ENCODE results near the gene DGKB. TPM values are rescaled to one million over a fixed set of nuclear protein-coding genes. Genes with fewer than 3 reads are reported as not detected.

The DGKB gene
- total RNA-seq, 1 experiment from 2014 or later = not detected

DNA sequence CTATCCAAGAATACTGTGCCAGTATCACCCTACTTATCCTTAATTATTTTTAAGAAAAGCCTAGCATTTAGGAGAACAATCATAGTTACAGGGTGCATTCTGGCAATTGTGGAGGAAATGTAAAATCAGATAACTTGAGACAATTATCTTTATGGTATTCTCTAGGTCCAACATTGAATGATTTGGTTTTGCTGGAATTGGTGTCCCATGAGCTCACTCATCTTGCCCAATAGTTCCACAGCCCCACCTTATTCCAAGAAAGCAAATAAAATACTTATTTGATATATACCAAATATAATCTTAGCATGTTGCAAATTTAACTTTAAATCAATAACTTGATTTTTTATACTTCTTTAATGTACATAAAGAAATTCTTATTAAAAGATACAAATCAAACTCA is 65.3 kb downstream of the DGKB start:
- H3K4me3 ChIP-seq (ENCODE audit: low read depth in 2 of 2, low read length in 2 of 2) = no peak overlapping the region
- H3K36me3 ChIP-seq (ENCODE audit: control insufficient read depth, insufficient read depth, low read length) = no peaks in the 10 kb centered on the region
- no peaks in the 10 kb centered on the region for H3K27me3 ChIP-seq (ENCODE audit: control insufficient read depth, insufficient read depth, low read length)
- in situ Hi-C loops (cut with HindIII; ENCODE audit: low pct_unique_long_range_greater_than_20kb, low sequenced_read_pairs) = no loop called here
- H3K4me1 ChIP-seq (ENCODE audit: control insufficient read depth, insufficient read depth, low read length) = no peaks in the 10 kb centered on the region; the same call in 1 of the 2 replicates
- BruUV-seq (replicated peaks) = no TSS peak
- CTCF ChIA-PET = no interaction called here
- TF ChIP-seq TCF7L2 (IDR thresholded peaks at IDR 0.05; ENCODE audit: low read depth, low read length) (no peak), POLR2AphosphoS5 (IDR thresholded peaks at IDR 0.05; ENCODE audit: low read depth, low read length) (no peak), SIN3A (IDR thresholded peaks at IDR 0.05; ENCODE audit: borderline replicate concordance, insufficient read depth, low read depth, low read length) (no peak)
- TF ChIP-seq, protein P1, sequence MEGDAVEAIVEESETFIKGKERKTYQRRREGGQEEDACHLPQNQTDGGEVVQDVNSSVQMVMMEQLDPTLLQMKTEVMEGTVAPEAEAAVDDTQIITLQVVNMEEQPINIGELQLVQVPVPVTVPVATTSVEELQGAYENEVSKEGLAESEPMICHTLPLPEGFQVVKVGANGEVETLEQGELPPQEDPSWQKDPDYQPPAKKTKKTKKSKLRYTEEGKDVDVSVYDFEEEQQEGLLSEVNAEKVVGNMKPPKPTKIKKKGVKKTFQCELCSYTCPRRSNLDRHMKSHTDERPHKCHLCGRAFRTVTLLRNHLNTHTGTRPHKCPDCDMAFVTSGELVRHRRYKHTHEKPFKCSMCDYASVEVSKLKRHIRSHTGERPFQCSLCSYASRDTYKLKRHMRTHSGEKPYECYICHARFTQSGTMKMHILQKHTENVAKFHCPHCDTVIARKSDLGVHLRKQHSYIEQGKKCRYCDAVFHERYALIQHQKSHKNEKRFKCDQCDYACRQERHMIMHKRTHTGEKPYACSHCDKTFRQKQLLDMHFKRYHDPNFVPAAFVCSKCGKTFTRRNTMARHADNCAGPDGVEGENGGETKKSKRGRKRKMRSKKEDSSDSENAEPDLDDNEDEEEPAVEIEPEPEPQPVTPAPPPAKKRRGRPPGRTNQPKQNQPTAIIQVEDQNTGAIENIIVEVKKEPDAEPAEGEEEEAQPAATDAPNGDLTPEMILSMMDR (IDR thresholded peaks at IDR 0.05) = no peak
- TF ChIP-seq, protein P2, sequence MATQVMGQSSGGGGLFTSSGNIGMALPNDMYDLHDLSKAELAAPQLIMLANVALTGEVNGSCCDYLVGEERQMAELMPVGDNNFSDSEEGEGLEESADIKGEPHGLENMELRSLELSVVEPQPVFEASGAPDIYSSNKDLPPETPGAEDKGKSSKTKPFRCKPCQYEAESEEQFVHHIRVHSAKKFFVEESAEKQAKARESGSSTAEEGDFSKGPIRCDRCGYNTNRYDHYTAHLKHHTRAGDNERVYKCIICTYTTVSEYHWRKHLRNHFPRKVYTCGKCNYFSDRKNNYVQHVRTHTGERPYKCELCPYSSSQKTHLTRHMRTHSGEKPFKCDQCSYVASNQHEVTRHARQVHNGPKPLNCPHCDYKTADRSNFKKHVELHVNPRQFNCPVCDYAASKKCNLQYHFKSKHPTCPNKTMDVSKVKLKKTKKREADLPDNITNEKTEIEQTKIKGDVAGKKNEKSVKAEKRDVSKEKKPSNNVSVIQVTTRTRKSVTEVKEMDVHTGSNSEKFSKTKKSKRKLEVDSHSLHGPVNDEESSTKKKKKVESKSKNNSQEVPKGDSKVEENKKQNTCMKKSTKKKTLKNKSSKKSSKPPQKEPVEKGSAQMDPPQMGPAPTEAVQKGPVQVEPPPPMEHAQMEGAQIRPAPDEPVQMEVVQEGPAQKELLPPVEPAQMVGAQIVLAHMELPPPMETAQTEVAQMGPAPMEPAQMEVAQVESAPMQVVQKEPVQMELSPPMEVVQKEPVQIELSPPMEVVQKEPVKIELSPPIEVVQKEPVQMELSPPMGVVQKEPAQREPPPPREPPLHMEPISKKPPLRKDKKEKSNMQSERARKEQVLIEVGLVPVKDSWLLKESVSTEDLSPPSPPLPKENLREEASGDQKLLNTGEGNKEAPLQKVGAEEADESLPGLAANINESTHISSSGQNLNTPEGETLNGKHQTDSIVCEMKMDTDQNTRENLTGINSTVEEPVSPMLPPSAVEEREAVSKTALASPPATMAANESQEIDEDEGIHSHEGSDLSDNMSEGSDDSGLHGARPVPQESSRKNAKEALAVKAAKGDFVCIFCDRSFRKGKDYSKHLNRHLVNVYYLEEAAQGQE (IDR thresholded peaks at IDR 0.05; ENCODE audit: insufficient read depth in 1 of 2, low read depth in 2 of 2, low read length in 1 of 2) = no peak
- ATAC-seq (no peak), DNase-seq (ENCODE audit: low read depth, low spot score) (no peak)
- intact Hi-C loops (cut with micrococcal nuclease; ENCODE audit: unreplicated experiment) = no loop called here
- H3K9me3 ChIP-seq (ENCODE audit: control insufficient read depth, insufficient read depth, low read depth, low read length) = no peaks in the 10 kb centered on the region; the same call in 1 of the 2 replicates
- no peak overlapping the region for H3K27ac ChIP-seq (ENCODE audit: low read length)
- POLR2A ChIA-PET = no interaction called here

DNA sequence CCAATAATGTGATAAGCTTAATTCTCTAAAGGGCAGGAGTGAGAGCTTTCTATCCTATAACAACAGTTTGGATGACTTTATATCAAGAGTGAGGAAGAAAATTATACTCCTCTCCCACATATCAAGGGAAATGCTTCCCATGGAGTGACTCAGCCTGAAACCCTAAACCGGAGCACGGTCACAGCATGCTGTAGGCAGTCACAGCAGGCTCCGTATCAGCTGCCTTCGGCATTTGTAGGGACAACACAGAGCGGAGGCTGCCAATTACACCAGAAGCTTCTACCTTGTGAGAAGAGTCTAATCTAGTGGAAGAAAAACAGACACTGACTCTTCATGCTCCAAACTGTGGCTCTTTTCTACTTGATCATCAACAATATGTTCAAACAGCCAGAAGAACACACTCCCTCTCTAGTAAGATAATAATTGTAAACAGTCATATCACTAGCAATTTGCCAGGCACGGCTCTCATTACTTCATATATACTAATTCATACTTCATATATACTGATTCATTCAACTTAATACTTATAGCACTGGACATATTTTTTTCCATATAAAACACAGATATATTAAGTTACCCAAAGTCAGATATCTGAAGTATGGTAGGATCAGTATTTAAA is 65.9 kb downstream of the DGKB start:
- Histone ChIP-seq H3K9me3 (ENCODE audit: control insufficient read depth, insufficient read depth, low read depth, low read length) (no peaks in the 10 kb centered on the region), H3K4me1 (ENCODE audit: control insufficient read depth, insufficient read depth, low read length) (no peaks in the 10 kb centered on the region; the same call in 1 of the 2 replicates), H3K27ac (ENCODE audit: low read length) (no peak overlapping the region), H3K36me3 (ENCODE audit: control insufficient read depth, insufficient read depth, low read length) (no peaks in the 10 kb centered on the region), H3K4me3 (ENCODE audit: low read depth in 2 of 2, low read length in 2 of 2) (no peak overlapping the region), H3K27me3 (ENCODE audit: control insufficient read depth, insufficient read depth, low read length) (no peaks in the 10 kb centered on the region)
- ATAC-seq = peak; percentile 90
- ChIA-PET POLR2A (no interaction called here), CTCF (no interaction called here)
- peak; percentile 7 for DNase-seq (ENCODE audit: low read depth, low spot score)
- TF ChIP-seq, protein P2 (IDR thresholded peaks at IDR 0.05; ENCODE audit: insufficient read depth in 1 of 2, low read depth in 2 of 2, low read length in 1 of 2) = no peak
- TF ChIP-seq, protein P1 (IDR thresholded peaks at IDR 0.05) = no peak
- TF ChIP-seq SIN3A (IDR thresholded peaks at IDR 0.05; ENCODE audit: borderline replicate concordance, insufficient read depth, low read depth, low read length) = no peak
- no peak for TF ChIP-seq TCF7L2 (IDR thresholded peaks at IDR 0.05; ENCODE audit: low read depth, low read length)
- TF ChIP-seq POLR2AphosphoS5 (IDR thresholded peaks at IDR 0.05; ENCODE audit: low read depth, low read length) = no peak
- no TSS peak for BruUV-seq (replicated peaks)
- intact Hi-C loops (cut with micrococcal nuclease; ENCODE audit: unreplicated experiment) (no loop called here), in situ Hi-C loops (cut with HindIII; ENCODE audit: low pct_unique_long_range_greater_than_20kb, low sequenced_read_pairs) (no loop called here)
